Amniotic stem cell (primary cell): ENCODE measurements around the gene CHST6.
A peak's percentile ranks its signal among the peaks of the same experiment; 100 is the strongest.
"Not testable (repeated sequence)": the region's sequence is repeated elsewhere in the genome, so short reads cannot be mapped to it uniquely, and the experiment has no call there.

Experiments
- DNase-seq: peaks from one replicate; lab custom pipeline; 2025; lab: John Stamatoyannopoulos, UW

Gene CHST6

DNA sequence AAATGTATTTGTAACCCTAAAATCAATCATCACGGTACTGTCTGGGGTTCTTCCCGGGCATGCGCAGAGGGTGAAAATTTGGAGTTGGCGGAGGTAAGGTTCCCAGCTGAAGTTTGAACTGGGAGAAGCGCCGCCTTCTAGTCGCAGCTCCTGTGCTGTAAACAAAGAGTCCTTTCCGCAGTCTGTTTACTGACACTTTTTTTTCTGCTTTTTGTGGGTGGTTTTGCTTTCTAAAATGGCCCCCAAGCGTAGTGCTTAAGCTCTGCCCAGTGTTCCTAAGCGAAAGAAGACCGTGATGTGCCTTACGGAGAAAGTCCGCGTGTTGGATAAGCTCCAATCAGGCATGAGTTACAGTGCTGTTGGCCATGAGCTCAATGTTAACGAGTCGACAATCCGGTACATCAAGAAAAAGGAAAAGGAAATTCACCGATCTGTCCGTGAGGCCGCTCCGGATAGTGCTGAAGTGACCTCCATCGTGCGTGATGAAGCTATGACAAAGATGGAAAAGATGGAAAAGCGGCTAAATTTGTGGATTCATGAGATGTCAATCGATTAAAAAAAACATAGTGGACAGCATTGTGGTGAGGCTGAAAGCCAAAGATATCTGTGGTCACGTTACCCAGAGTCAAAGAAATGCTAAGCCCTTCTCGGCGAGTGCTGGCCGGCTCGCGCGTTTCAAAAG lies 61.4 kb downstream of the CHST6 start:
- DNase-seq = peak; percentile 76

DNA sequence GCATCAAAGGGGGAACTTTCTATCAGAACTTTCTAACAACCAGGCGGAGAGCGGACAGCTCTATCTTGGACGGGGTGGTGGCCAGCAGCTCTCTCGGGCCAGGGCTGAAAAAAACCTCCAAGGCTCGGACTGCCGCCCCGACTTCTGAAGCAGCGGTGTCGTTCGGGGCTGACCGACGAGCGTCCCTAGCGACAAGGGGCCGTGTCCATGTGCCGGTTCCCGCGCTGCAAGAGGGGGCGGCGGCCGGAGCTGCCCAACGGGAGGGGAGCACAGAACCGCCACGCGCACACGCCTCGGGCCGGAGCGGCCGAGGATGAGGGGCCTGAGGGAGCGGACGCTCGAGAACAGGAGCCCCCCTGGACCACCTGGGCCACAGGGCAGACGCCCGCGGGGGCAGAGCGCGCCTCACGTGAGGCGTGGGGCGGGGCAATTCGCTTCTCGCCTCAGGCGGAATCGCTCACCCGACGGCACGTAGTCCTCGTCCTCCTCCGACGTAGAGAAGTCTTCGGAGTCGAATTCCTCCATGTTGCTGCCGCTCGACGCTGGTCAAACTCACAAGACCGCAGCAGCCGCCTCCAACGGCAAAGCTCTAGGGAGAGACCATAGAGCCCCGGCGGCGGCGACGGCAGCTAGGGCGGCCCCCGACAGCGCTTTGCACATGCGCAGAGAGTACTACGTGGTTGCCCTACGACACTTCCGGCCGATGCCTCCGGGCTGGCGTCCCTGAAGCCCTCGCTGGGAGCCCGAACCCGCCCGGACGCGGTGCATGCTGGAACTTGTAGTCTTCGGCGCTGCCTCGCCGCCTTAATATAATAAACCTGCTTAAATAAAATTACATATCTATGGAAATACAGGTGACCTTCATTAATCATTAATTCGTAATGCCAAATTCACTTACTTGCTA lies 62.2 kb downstream of the CHST6 start, which contains the start of gene CFDP1:
Gene CFDP1 (minus strand): TSS at position 676 of the 904 bp plus-strand sequence. CDS start 151 bp downstream, at position 525.
- DNase-seq = peak; percentile 95

DNA sequence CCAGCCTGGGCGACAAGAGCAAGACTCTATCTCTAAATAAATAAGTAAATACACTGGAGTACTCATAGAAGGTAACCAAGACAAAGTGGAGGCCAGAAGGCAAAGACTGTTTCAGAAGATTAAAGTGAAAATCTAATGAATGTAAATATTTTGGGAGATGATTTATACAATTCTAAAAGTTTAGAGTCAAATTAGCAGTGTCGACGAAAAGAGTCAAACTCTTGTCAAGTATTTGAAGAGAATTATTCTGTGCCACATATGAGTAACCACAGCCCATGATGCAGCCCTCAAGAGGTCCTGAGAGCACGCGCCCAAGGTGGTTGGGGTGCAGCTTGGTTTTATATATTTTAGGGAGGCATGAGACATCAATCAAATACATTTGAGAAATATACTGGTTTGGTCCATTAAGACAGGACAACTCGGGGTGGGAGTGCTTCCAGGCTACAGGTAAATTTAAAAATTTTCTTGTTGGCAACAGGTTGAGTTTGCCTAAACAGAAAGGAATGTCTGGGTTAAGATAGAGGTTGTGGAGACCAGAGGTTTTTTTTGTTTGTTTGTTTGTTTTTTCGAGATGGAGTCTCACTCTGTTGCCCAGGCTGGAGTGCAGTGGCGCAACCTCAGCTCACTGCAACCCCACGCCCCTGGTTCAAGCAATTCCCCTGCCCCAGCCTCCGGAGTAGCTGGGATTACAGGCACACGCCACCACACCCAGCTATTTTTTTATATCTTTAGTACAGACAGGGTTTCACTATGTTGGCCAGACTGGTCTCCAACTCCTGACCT lies 65.4 kb downstream of the CHST6 start:
- no peak for DNase-seq

DNA sequence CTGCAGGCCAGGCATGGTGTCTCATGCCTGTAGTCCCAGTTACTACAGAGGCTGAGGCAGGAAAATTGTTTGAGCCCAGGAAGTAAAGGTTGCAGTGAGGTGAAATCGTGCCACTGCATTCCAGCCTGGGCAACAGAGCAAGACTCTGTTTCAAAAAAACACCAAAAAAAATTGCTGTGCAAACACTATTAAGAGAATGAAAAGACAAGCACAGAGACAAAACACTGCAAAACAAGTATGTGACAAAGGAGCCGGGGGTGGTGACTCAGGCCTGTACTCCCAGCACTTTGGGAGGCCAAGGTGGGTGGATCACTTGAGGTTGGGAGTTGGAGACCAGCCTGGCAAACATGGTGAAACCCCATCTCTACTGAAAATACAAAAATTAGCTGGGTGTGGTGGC lies 68.7 kb downstream of the CHST6 start:
- DNase-seq = not testable (repeated sequence)

DNA sequence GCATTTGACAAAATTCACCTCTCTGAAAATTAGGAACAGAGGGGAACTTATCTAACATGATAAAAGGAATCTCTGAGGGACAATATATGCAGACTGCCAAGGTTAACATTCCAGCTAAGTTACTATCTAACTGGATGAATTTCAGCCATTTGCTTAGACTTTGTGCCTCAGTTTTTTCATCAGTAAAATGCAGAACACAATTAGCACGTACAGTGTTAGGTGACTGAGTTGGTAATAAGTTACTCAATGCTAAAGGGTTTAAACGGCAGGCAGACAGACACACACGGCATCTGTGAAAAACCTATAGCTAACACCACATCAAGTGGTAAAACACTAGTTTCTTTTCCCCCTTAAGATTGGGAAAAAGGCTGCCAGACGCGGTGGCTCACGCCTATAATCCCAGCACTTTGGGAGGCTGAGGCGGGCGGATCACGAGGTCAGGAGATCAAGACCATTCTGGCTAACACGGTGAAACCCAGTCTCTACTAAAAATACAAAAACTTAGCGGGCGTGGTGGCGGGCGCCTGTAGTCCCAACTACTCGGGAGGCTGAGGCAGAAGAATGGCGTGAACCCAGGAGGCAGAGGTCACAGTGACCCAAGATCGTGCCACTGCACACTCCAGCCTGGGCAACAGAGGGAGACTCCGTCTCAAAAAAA lies 71.0 kb downstream of the CHST6 start:
- DNase-seq = not testable (repeated sequence)

DNA sequence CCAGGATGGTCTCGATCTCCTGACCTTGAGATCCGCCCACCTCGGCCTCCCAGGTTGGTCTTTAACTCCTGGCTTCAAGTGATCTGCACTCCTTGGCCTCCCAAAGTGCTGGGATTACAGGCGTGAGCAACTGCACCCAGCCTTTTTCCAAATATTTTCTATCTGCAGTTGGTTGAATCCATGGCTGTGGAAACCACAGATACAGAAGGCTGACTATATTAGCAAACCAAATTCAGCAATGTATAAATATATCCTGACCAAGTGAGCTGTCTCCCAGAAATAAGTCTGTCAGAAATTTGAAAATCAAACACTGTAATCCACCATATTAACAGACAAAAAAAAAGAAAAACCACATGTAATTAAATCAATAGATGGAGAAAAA lies 71.5 kb downstream of the CHST6 start:
- DNase-seq = no peak
